Measurements from ENCODE around the gene MTCL1.
"Not testable (repeated sequence)": the region's sequence is repeated elsewhere in the genome, so short reads cannot be mapped to it uniquely, and the experiment has no call there.

MTCL1 gene

DNA sequence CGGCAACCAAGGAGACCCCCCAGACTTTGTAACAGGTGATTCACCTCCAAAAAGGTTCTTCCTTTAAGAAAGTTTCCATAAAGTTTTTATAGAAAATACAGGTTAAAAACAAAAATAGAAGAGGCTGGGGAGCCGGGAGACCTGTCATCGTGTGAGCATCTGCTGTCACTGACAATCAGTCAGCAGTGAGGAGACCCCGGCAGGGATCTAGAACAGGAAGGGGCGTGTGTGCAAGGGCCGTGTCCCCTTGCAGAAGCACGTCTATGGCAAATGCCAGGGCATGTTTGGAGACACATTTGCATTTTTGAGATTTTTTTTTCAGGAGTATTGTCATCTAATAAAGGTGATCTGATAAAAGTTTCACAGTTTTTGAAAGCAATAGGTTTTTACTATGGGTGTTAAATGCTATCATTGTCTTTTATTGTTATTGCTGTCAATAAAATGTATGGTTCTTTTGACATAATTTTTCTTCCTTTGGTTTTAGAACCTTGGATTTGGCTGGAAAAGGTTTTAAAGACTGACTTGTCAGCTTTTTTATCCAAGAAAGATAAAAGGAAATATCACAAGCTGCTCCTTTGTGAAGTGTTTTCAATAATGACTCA lies 52.1 kb downstream of the MTCL1 start:
- Histone ChIP-seq H2BK15ac (ENCODE audit: low read length) (no peak overlapping the region), H3K36me3 (replicated peaks in 1 of 2; ENCODE audit: control insufficient read depth in 2 of 2, insufficient read depth in 2 of 2, low read length in 2 of 2) (peaks cover 3 to 6% of the 10 kb centered on the region in 2 donors), H3K27ac (replicated peaks; ENCODE audit: low read length) (no peak overlapping the region), H2BK120ac (ENCODE audit: low read depth, low read length) (no peak overlapping the region), H2AK5ac (ENCODE audit: low read depth, low read length) (no peak overlapping the region), H3K79me1 (ENCODE audit: low read depth, low read length) (no peaks in the 10 kb centered on the region), H2BK12ac (ENCODE audit: low read length) (no peak overlapping the region), H4K8ac (ENCODE audit: low read depth, low read length) (no peak overlapping the region), H3K9me3 (replicated peaks in 1 of 2; ENCODE audit: control insufficient read depth in 2 of 2, insufficient read depth in 1 of 2, low read depth in 1 of 2, low read length in 2 of 2) (peaks cover 5 to 22% of the 10 kb centered on the region in 2 donors), H3K14ac (ENCODE audit: low read length) (no peak overlapping the region), H3K4me1 (ENCODE audit: control insufficient read depth in 2 of 2, insufficient read depth in 1 of 2, low read depth in 1 of 2, low read length in 2 of 2) (peaks cover 0 to 3% of the 10 kb centered on the region in 2 donors), H2BK5ac (ENCODE audit: low read length) (no peak overlapping the region), H3K23ac (ENCODE audit: low read depth, low read length, poor library complexity) (no peak overlapping the region), H3K4ac (ENCODE audit: low read length) (no peak overlapping the region), H4K91ac (ENCODE audit: low read depth, low read length, poor library complexity) (no peak overlapping the region), H3K18ac (ENCODE audit: low read length) (no peak overlapping the region), H3K27me3 (ENCODE audit: control insufficient read depth in 3 of 3, insufficient read depth in 3 of 3, low read depth in 1 of 3, low read length in 3 of 3) (no peaks in the 10 kb centered on the region), H3K9ac (ENCODE audit: low read depth, low read length, poor library complexity) (no peak overlapping the region), H3K4me2 (ENCODE audit: insufficient read depth, low read length, poor library complexity, severe bottlenecking) (no peak overlapping the region), H3K4me3 (ENCODE audit: low read length in 2 of 2) (no peak overlapping the region), H2AFZ (ENCODE audit: low read length) (no peak overlapping the region)
- no CpG with 5 or more reads among the region's 7 CpGs for WGBS, 2 donors (ENCODE audit: extremely low coverage in 2 of 2, insufficient read length in 2 of 2, insufficient replicate concordance in 1 of 2)
- no peak for DNase-seq (ENCODE audit: low spot score)

DNA sequence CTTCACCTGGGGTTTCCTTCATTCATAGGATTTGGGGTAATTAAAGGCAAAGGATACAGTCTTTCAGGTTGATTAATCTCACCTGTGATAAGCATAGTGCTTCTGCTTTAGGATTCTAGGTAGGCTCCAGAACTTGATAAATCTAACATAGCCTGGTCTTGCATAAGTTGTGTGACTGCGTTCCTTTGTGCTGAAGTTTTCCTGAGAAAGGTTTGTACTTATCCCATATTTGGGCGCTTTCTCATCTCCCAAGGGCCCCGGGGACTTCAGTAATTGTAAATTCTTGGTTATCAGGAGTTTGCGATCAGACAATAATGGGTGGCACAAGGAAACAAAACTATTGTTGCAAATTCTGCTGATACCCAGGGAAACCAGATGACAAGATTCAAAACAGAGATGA lies 53.1 kb downstream of the MTCL1 start:
- no peak overlapping the region for H2AFZ ChIP-seq (ENCODE audit: low read length)
- no peak overlapping the region for H2BK12ac ChIP-seq (ENCODE audit: low read length)

DNA sequence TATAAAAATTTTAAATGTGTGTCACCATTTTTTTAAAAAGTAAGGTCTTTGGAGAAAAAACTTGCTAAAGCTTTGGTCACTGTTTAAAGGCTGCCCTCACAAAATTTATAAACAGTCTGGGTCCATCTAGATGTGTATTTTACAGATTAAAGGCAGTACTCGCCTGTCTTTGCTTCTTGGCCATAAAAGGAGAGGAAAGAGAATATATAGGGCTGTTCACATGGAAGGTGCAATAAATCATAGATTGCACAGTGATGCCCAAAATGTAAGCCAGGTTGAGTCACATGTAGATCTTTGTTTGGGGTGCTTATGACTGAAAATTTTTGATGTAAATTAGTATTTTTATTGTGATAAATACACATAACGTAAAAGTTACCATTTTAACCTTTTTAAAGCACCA lies 55.6 kb downstream of the MTCL1 start:
- no peak overlapping the region for H2BK5ac ChIP-seq (ENCODE audit: low read length)
- H3K27me3 ChIP-seq (ENCODE audit: control insufficient read depth in 3 of 3, insufficient read depth in 3 of 3, low read depth in 1 of 3, low read length in 3 of 3) = no peaks in the 10 kb centered on the region
- no peak overlapping the region for H2BK15ac ChIP-seq (ENCODE audit: low read length)
- H3K14ac ChIP-seq (ENCODE audit: low read length) = no peak overlapping the region
- H2AK5ac ChIP-seq (ENCODE audit: low read depth, low read length) = no peak overlapping the region
- H4K8ac ChIP-seq (ENCODE audit: low read depth, low read length) = no peak overlapping the region
- peaks cover 3 to 22% of the 10 kb centered on the region in 2 donors for H3K9me3 ChIP-seq (replicated peaks in 1 of 2; ENCODE audit: control insufficient read depth in 2 of 2, insufficient read depth in 1 of 2, low read depth in 1 of 2, low read length in 2 of 2)
- H3K27ac ChIP-seq (replicated peaks; ENCODE audit: low read length) = no peak overlapping the region
- DNase-seq (ENCODE audit: low spot score) = no peak
- no peak overlapping the region for H2BK120ac ChIP-seq (ENCODE audit: low read depth, low read length)
- H3K4me2 ChIP-seq (ENCODE audit: insufficient read depth, low read length, poor library complexity, severe bottlenecking) = no peak overlapping the region
- H2AFZ ChIP-seq (ENCODE audit: low read length) = no peak overlapping the region
- no peak overlapping the region for H2BK12ac ChIP-seq (ENCODE audit: low read length)
- H3K36me3 ChIP-seq (replicated peaks in 1 of 2; ENCODE audit: control insufficient read depth in 2 of 2, insufficient read depth in 2 of 2, low read length in 2 of 2) = peaks cover 8% of the 10 kb centered on the region in 2 donors
- H3K9ac ChIP-seq (ENCODE audit: low read depth, low read length, poor library complexity) = no peak overlapping the region
- H3K79me1 ChIP-seq (ENCODE audit: low read depth, low read length) = no peaks in the 10 kb centered on the region
- no peak overlapping the region for H3K18ac ChIP-seq (ENCODE audit: low read length)
- H3K4ac ChIP-seq (ENCODE audit: low read length) = no peak overlapping the region
- H3K4me3 ChIP-seq (ENCODE audit: low read length in 2 of 2) = no peak overlapping the region
- H3K23ac ChIP-seq (ENCODE audit: low read depth, low read length, poor library complexity) = no peak overlapping the region
- WGBS, 2 donors (ENCODE audit: extremely low coverage in 2 of 2, insufficient read length in 2 of 2, insufficient replicate concordance in 1 of 2) = no CpG with 5 or more reads among the region's 2 CpGs
- peaks cover 2 to 6% of the 10 kb centered on the region in 2 donors for H3K4me1 ChIP-seq (ENCODE audit: control insufficient read depth in 2 of 2, insufficient read depth in 1 of 2, low read depth in 1 of 2, low read length in 2 of 2)
- H4K91ac ChIP-seq (ENCODE audit: low read depth, low read length, poor library complexity) = no peak overlapping the region

More for the DNA sequence above, 53.1 kb downstream of the MTCL1 start:
- H3K9ac ChIP-seq (ENCODE audit: low read depth, low read length, poor library complexity) = no peak overlapping the region
- H3K4ac ChIP-seq (ENCODE audit: low read length) = no peak overlapping the region
- no peak overlapping the region for H2BK15ac ChIP-seq (ENCODE audit: low read length)
- H2BK120ac ChIP-seq (ENCODE audit: low read depth, low read length) = no peak overlapping the region
- H3K23ac ChIP-seq (ENCODE audit: low read depth, low read length, poor library complexity) = no peak overlapping the region
- WGBS, 2 donors (ENCODE audit: extremely low coverage in 2 of 2, insufficient read length in 2 of 2, insufficient replicate concordance in 1 of 2) = no CpG with 5 or more reads among the region's 4 CpGs
- H3K4me3 ChIP-seq (ENCODE audit: low read length in 2 of 2) = no peak overlapping the region
- peaks cover 7 to 8% of the 10 kb centered on the region in 2 donors for H3K36me3 ChIP-seq (replicated peaks in 1 of 2; ENCODE audit: control insufficient read depth in 2 of 2, insufficient read depth in 2 of 2, low read length in 2 of 2)
- no peak overlapping the region for H4K91ac ChIP-seq (ENCODE audit: low read depth, low read length, poor library complexity)
- DNase-seq (ENCODE audit: low spot score) = no peak
- H3K4me1 ChIP-seq (ENCODE audit: control insufficient read depth in 2 of 2, insufficient read depth in 1 of 2, low read depth in 1 of 2, low read length in 2 of 2) = peaks cover 0 to 3% of the 10 kb centered on the region in 2 donors
- H3K9me3 ChIP-seq (replicated peaks in 1 of 2; ENCODE audit: control insufficient read depth in 2 of 2, insufficient read depth in 1 of 2, low read depth in 1 of 2, low read length in 2 of 2) = peaks cover 3 to 22% of the 10 kb centered on the region in 2 donors
- no peak overlapping the region for H2AK5ac ChIP-seq (ENCODE audit: low read depth, low read length)
- H4K8ac ChIP-seq (ENCODE audit: low read depth, low read length) = no peak overlapping the region
- no peak overlapping the region for H3K27ac ChIP-seq (replicated peaks; ENCODE audit: low read length)
- no peak overlapping the region for H3K14ac ChIP-seq (ENCODE audit: low read length)
- H3K18ac ChIP-seq (ENCODE audit: low read length) = no peak overlapping the region
- no peaks in the 10 kb centered on the region for H3K27me3 ChIP-seq (ENCODE audit: control insufficient read depth in 3 of 3, insufficient read depth in 3 of 3, low read depth in 1 of 3, low read length in 3 of 3)
- no peaks in the 10 kb centered on the region for H3K79me1 ChIP-seq (ENCODE audit: low read depth, low read length)
- H3K4me2 ChIP-seq (ENCODE audit: insufficient read depth, low read length, poor library complexity, severe bottlenecking) = no peak overlapping the region
- H2BK5ac ChIP-seq (ENCODE audit: low read length) = no peak overlapping the region

DNA sequence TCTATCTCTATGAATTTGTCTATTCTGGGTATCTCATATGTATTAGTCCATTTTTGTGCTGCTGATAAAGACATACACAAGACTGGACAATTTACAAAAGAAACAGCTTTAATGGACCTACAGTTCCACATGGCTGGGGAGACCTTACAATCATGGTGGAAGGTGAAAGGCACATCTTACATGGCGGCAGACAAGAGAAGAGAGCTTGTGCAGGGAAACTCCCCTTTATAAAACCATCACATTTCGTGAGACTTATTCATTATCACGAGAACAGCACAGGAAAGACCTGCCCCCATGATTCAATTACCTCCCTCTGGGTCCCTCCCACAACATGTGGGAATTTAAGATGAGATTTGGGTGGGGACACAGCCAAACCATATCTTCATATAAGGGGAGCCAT lies 56.2 kb downstream of the MTCL1 start:
- no CpG with 5 or more reads among the region's 3 CpGs for WGBS, 2 donors (ENCODE audit: extremely low coverage in 2 of 2, insufficient read length in 2 of 2, insufficient replicate concordance in 1 of 2)
- not testable (repeated sequence) for H3K27ac ChIP-seq (replicated peaks; ENCODE audit: low read length); H3K9ac ChIP-seq (ENCODE audit: low read depth, low read length, poor library complexity); H4K8ac ChIP-seq (ENCODE audit: low read depth, low read length); H2BK5ac ChIP-seq (ENCODE audit: low read length); H3K4ac ChIP-seq (ENCODE audit: low read length); H3K27me3 ChIP-seq (ENCODE audit: control insufficient read depth in 3 of 3, insufficient read depth in 3 of 3, low read depth in 1 of 3, low read length in 3 of 3); H3K4me2 ChIP-seq (ENCODE audit: insufficient read depth, low read length, poor library complexity, severe bottlenecking); H3K79me1 ChIP-seq (ENCODE audit: low read depth, low read length); H2BK12ac ChIP-seq (ENCODE audit: low read length); H3K23ac ChIP-seq (ENCODE audit: low read depth, low read length, poor library complexity); H4K91ac ChIP-seq (ENCODE audit: low read depth, low read length, poor library complexity); H3K14ac ChIP-seq (ENCODE audit: low read length); DNase-seq (ENCODE audit: low spot score); H3K18ac ChIP-seq (ENCODE audit: low read length); H2AFZ ChIP-seq (ENCODE audit: low read length); H2BK15ac ChIP-seq (ENCODE audit: low read length); H2AK5ac ChIP-seq (ENCODE audit: low read depth, low read length); H2BK120ac ChIP-seq (ENCODE audit: low read depth, low read length); H3K36me3 ChIP-seq (replicated peaks in 1 of 2; ENCODE audit: control insufficient read depth in 2 of 2, insufficient read depth in 2 of 2, low read length in 2 of 2); H3K4me3 ChIP-seq (ENCODE audit: low read length in 2 of 2)
- H3K4me1 ChIP-seq (ENCODE audit: control insufficient read depth in 2 of 2, insufficient read depth in 1 of 2, low read depth in 1 of 2, low read length in 2 of 2) = peaks cover 6 to 12% of the 10 kb centered on the region in 2 donors
- H3K9me3 ChIP-seq (replicated peaks in 1 of 2; ENCODE audit: control insufficient read depth in 2 of 2, insufficient read depth in 1 of 2, low read depth in 1 of 2, low read length in 2 of 2) = peaks cover 3 to 22% of the 10 kb centered on the region in 2 donors

Data from neuronal stem cell (in vitro differentiated cells).